GM12892 (cell line): ENCODE data around the gene PNPLA5.

ENCODE experiments used
- POLR2A ChIP-seq: IDR thresholded peaks from 2 replicates; pipeline ENCODE4 v1.6.1; 2011; ENCODE audit warnings: low read depth, low read length, control low read depth
- POLR2AphosphoS5 ChIP-seq: IDR thresholded peaks from 2 replicates; pipeline ENCODE4 v1.6.1; 2011; ENCODE audit warnings: low read depth, low read length, control low read depth
- TAF1 ChIP-seq: IDR thresholded peaks from 2 replicates; pipeline ENCODE4 v1.6.1; 2011; ENCODE audit warnings: low read depth, mild to moderate bottlenecking, control low read depth, low read length, borderline replicate concordance

DNA sequence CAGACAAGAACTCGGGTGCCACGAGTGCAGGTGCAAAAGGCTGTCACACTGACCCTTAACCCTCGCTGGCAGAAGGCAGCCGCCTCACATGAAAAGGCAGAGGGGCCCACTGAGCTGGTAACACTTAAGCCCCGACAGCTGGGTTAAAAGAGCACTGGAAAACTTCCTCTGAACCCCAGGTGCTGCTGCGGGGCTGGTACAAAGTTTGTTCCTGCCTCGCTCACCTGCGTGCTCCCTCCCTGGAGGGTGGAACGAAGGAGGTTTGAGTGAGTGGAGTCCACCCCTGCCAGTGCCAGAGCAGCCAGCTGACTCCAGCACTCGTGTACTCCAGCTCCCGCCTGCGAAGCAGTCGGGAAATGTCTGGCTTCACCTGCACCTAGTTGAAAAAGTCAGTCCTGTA, 42.1 kb downstream of the PNPLA5 start:
- TF ChIP-seq TAF1, result no peak
- TF ChIP-seq POLR2A, result no peak
- no peak for TF ChIP-seq POLR2AphosphoS5
